Measurements from ENCODE around the gene FBLN1.
A peak's percentile ranks its signal among the peaks of the same experiment; 100 is the strongest.

The FBLN1 gene

DNA sequence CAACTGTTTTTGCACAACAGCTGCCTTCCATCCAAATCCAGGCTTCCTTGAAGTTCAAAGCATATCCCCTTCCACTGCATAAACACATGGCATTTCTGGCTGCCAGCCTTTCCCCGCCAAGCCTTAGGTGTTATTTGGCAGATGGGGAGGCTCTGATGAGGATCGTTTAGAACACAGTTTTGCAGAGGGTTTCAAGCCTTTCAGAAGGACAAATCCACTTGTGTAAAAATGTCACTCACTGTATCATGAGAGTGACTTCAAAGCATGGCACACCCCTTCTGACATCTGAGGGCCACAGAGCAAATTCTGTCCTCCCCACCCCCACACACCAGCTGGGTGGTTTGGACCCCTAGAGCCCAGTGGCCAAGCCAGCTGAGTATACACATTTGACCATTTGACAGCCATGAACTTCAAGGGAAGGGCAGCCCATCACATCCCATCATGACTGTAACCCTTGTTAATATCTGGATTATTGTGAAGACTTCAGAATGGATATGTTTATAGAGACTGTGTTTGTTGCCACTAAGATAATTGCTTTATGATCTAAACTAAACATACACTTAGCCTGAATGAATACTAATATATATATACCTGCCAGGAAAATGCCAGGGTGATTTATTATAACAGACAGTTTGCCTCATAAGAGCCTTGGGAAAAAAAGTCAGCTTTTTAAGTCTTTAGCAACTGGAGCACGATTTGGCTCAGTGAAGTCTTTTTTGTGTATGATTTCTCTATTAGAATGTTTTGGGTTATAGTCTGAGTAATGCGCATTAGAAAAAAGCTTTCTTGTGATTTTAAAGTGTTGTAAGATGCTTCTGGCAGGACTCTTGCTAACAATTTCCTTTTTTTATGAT lies 31.9 kb downstream of the FBLN1 start (continued):
- TF ChIP-seq, protein P1, sequence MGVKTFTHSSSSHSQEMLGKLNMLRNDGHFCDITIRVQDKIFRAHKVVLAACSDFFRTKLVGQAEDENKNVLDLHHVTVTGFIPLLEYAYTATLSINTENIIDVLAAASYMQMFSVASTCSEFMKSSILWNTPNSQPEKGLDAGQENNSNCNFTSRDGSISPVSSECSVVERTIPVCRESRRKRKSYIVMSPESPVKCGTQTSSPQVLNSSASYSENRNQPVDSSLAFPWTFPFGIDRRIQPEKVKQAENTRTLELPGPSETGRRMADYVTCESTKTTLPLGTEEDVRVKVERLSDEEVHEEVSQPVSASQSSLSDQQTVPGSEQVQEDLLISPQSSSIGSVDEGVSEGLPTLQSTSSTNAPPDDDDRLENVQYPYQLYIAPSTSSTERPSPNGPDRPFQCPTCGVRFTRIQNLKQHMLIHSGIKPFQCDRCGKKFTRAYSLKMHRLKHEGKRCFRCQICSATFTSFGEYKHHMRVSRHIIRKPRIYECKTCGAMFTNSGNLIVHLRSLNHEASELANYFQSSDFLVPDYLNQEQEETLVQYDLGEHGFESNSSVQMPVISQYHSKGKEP (tag by site-specific recombination; IDR thresholded peaks at IDR 0.05) = peak; percentile 56; the same call in 1 of the 2 replicates
- TF ChIP-seq ZNF521 (tag by site-specific recombination; IDR thresholded peaks at IDR 0.05) (no peak), ZNF350 (tag by site-specific recombination; IDR thresholded peaks at IDR 0.05) (no peak), ZSCAN16 (tag by site-specific recombination; IDR thresholded peaks at IDR 0.05) (peak; percentile 76; the same call in 1 of the 2 replicates), SCRT1 (tag by site-specific recombination; IDR thresholded peaks at IDR 0.05; ENCODE audit: borderline replicate concordance) (no peak), ZNF629 (tag by site-specific recombination; IDR thresholded peaks at IDR 0.05) (0 out of 2 replicates have a peak, but pooled peaks have one; percentile 23), GLIS1 (tag by site-specific recombination; IDR thresholded peaks at IDR 0.05) (peak; percentile 86), KLF10 (tag by site-specific recombination; IDR thresholded peaks at IDR 0.05) (peak; percentile 69), GFI1B (tag by site-specific recombination; IDR thresholded peaks at IDR 0.05) (no peak), ZNF626 (tag by site-specific recombination; IDR thresholded peaks at IDR 0.05) (no peak), ZNF596 (tag by site-specific recombination; IDR thresholded peaks at IDR 0.05) (0 out of 2 replicates have a peak, but pooled peaks have one; percentile 4), ZNF155 (tag by site-specific recombination; IDR thresholded peaks at IDR 0.05) (no peak), ZNF558 (tag by site-specific recombination; IDR thresholded peaks at IDR 0.05) (no peak), ZBTB7A (tag by site-specific recombination; IDR thresholded peaks at IDR 0.05; ENCODE audit: low read depth) (no peak), TCF7L2 (IDR thresholded peaks at IDR 0.05; ENCODE audit: borderline replicate concordance, low read depth, low read length) (peak; percentile 56; the same call in 1 of the 2 replicates), ZNF571 (tag by site-specific recombination; IDR thresholded peaks at IDR 0.05) (no peak), ZNF560 (tag by site-specific recombination; IDR thresholded peaks at IDR 0.05; ENCODE audit: borderline replicate concordance) (no peak), ZNF274 (IDR thresholded peaks at IDR 0.05; ENCODE audit: low read length) (no peak), ZNF274 (tag by site-specific recombination; IDR thresholded peaks at IDR 0.05; ENCODE audit: borderline replicate concordance) (no peak), ZEB2 (tag by site-specific recombination; IDR thresholded peaks at IDR 0.05) (0 out of 2 replicates have a peak, but pooled peaks have one; percentile 29), ZNF473 (tag by site-specific recombination; IDR thresholded peaks at IDR 0.05) (no peak), YY2 (tag by site-specific recombination; IDR thresholded peaks at IDR 0.05) (no peak), ZNF777 (tag by site-specific recombination; IDR thresholded peaks at IDR 0.05; ENCODE audit: borderline replicate concordance) (no peak), ZNF184 (tag by site-specific recombination; IDR thresholded peaks at IDR 0.05) (no peak)
- TF ChIP-seq, protein P2, sequence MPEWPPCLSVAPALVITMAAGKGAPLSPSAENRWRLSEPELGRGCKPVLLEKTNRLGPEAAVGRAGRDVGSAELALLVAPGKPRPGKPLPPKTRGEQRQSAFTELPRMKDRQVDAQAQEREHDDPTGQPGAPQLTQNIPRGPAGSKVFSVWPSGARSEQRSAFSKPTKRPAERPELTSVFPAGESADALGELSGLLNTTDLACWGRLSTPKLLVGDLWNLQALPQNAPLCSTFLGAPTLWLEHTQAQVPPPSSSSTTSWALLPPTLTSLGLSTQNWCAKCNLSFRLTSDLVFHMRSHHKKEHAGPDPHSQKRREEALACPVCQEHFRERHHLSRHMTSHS (tag by site-specific recombination; IDR thresholded peaks at IDR 0.05) = no peak
- TF ChIP-seq, protein P3, sequence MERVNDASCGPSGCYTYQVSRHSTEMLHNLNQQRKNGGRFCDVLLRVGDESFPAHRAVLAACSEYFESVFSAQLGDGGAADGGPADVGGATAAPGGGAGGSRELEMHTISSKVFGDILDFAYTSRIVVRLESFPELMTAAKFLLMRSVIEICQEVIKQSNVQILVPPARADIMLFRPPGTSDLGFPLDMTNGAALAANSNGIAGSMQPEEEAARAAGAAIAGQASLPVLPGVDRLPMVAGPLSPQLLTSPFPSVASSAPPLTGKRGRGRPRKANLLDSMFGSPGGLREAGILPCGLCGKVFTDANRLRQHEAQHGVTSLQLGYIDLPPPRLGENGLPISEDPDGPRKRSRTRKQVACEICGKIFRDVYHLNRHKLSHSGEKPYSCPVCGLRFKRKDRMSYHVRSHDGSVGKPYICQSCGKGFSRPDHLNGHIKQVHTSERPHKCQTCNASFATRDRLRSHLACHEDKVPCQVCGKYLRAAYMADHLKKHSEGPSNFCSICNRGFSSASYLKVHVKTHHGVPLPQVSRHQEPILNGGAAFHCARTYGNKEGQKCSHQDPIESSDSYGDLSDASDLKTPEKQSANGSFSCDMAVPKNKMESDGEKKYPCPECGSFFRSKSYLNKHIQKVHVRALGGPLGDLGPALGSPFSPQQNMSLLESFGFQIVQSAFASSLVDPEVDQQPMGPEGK (tag by site-specific recombination; IDR thresholded peaks at IDR 0.05) = peak; percentile 60
- TF ChIP-seq, protein P4, sequence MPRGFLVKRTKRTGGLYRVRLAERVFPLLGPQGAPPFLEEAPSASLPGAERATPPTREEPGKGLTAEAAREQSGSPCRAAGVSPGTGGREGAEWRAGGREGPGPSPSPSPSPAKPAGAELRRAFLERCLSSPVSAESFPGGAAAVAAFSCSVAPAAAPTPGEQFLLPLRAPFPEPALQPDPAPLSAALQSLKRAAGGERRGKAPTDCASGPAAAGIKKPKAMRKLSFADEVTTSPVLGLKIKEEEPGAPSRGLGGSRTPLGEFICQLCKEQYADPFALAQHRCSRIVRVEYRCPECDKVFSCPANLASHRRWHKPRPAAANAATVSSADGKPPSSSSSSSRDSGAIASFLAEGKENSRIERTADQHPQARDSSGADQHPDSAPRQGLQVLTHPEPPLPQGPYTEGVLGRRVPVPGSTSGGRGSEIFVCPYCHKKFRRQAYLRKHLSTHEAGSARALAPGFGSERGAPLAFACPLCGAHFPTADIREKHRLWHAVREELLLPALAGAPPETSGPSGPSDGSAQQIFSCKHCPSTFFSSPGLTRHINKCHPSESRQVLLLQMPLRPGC (tag by site-specific recombination; IDR thresholded peaks at IDR 0.05) = no peak
- TF ChIP-seq, protein P5, sequence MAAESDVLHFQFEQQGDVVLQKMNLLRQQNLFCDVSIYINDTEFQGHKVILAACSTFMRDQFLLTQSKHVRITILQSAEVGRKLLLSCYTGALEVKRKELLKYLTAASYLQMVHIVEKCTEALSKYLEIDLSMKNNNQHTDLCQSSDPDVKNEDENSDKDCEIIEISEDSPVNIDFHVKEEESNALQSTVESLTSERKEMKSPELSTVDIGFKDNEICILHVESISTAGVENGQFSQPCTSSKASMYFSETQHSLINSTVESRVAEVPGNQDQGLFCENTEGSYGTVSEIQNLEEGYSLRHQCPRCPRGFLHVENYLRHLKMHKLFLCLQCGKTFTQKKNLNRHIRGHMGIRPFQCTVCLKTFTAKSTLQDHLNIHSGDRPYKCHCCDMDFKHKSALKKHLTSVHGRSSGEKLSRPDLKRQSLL (tag by site-specific recombination; IDR thresholded peaks at IDR 0.05) = no peak
- TF ChIP-seq, protein P6, sequence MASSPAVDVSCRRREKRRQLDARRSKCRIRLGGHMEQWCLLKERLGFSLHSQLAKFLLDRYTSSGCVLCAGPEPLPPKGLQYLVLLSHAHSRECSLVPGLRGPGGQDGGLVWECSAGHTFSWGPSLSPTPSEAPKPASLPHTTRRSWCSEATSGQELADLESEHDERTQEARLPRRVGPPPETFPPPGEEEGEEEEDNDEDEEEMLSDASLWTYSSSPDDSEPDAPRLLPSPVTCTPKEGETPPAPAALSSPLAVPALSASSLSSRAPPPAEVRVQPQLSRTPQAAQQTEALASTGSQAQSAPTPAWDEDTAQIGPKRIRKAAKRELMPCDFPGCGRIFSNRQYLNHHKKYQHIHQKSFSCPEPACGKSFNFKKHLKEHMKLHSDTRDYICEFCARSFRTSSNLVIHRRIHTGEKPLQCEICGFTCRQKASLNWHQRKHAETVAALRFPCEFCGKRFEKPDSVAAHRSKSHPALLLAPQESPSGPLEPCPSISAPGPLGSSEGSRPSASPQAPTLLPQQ (tag by site-specific recombination; IDR thresholded peaks at IDR 0.05) = no peak; the same call in 1 of the 2 replicates
- TF ChIP-seq, protein P7, sequence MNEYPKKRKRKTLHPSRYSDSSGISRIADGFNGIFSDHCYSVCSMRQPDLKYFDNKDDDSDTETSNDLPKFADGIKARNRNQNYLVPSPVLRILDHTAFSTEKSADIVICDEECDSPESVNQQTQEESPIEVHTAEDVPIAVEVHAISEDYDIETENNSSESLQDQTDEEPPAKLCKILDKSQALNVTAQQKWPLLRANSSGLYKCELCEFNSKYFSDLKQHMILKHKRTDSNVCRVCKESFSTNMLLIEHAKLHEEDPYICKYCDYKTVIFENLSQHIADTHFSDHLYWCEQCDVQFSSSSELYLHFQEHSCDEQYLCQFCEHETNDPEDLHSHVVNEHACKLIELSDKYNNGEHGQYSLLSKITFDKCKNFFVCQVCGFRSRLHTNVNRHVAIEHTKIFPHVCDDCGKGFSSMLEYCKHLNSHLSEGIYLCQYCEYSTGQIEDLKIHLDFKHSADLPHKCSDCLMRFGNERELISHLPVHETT (tag by site-specific recombination; IDR thresholded peaks at IDR 0.05) = no peak

Data from HEK293 (cell line).